ENCODE results near the gene FAM20C. TPM values are rescaled to one million over a fixed set of nuclear protein-coding genes. Genes with fewer than 3 reads are reported as not detected.

FAM20C gene
- total RNA-seq, 2 donors from 2014 or later: 18.5 to 18.9 TPM

DNA sequence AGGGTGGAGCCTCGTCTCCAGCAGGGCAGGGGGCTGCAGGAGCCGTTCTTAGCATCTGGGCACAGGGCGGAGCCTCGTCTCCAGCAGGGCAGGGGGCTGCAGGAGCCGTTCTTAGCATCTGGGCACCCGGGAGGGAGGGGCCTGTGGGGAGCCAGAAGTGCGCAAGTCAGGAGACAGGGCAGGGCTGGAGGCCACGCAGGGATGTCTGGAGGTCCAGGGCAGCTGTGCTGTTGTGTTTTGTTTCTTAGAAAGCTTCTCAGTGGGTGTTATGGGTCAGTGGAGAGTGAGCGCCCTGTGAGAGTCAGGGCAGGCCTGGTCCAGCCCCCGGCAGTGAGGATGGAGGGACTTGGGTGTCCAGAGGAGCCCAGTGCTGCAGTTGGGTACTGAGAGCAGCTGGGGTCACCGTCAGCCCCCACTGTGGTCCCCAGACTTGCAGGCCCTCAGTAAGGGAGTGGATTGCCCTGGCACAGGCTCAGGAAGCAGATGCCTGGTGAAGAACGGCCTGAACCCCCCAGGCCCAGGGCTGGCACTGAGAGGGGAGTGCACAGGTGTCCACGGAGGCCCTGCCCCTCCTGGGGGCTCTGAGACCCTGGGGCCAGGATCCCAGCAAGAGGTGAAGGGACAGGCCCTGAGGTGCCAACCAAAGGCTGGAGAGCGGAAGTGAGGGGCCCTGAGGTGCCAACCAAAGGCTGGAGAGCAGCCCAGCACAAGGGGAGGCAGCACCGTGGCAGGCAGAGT, 29.8 kb downstream of the FAM20C start:
- intact Hi-C loops (cut with DNase I): no loop called here
- no peak for DNase-seq

DNA sequence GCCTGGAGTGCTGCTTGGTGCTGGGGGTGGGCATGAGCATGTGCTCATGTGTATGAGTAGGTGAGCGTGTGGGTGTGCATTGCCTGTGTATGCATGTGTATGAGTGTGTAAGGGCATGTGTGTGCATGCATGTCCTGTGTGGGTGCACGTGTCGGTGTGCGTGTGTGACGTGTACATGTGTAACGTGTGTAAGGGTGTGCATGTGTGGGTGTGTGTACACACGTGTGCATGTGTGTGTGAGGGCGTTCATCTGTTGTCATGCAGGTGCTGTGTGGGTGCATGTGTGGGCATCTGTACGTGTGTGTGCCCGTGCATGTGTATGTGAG, 30.3 kb downstream of the FAM20C start:
- TF ChIP-seq, protein P1, sequence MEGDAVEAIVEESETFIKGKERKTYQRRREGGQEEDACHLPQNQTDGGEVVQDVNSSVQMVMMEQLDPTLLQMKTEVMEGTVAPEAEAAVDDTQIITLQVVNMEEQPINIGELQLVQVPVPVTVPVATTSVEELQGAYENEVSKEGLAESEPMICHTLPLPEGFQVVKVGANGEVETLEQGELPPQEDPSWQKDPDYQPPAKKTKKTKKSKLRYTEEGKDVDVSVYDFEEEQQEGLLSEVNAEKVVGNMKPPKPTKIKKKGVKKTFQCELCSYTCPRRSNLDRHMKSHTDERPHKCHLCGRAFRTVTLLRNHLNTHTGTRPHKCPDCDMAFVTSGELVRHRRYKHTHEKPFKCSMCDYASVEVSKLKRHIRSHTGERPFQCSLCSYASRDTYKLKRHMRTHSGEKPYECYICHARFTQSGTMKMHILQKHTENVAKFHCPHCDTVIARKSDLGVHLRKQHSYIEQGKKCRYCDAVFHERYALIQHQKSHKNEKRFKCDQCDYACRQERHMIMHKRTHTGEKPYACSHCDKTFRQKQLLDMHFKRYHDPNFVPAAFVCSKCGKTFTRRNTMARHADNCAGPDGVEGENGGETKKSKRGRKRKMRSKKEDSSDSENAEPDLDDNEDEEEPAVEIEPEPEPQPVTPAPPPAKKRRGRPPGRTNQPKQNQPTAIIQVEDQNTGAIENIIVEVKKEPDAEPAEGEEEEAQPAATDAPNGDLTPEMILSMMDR (IDR thresholded peaks at IDR 0.05): no peak
- Histone ChIP-seq H3K36me3 (no peaks in the 10 kb centered on the region), H3K27me3 (no peaks in the 10 kb centered on the region), H3K9ac (ENCODE audit: low read depth in 2 of 2, low read length in 2 of 2) (no peak overlapping the region), H3K4me3 (no peak overlapping the region), H3K9me3 (no peaks in the 10 kb centered on the region), H3K4me1 (no peaks in the 10 kb centered on the region), H3K27ac (no peak overlapping the region)
- intact Hi-C loops (cut with DNase I): no loop called here
- DNase-seq: no peak

More for the DNA sequence above, 29.8 kb downstream of the FAM20C start:
- Histone ChIP-seq H3K4me3 (no peak overlapping the region), H3K9me3 (no peaks in the 10 kb centered on the region), H3K27me3 (no peaks in the 10 kb centered on the region), H3K9ac (ENCODE audit: low read depth in 2 of 2, low read length in 2 of 2) (no peak overlapping the region), H3K27ac (no peak overlapping the region), H3K4me1 (no peaks in the 10 kb centered on the region), H3K36me3 (no peaks in the 10 kb centered on the region)
- TF ChIP-seq, protein P1 (IDR thresholded peaks at IDR 0.05): no peak

DNA sequence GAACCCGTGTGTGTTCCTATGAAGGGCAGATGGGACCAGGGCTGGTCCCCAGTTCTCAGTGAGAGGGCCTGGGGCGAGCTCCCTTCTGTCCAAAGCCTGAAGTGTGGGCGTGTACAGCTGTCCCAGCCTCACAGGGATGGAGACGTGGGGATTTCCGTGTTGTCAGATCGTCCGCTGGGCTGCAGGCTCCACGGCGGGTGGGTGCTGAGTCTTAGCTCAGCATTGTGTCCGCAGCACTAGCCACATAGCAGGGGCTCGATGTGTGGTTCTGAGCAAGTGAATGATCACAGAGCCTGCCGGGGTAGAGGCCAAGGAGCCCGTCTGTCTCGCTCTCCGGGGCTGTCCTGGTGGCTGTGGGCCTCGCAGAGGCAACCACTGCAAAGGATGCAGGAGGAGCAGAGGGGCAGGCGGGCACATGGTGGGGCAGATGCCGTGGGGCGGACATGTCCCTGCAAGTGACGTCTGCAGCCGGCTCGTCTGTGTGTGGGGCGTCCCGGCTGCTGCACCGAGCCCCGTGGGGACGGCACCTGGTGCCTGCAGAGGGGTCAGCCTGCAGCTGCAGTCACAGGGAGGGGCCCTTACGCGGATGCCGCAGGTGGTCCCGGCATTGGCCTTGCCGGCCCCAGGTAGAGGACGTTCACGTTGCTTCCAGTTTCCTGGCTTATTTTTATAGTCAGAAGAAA, 30.9 kb downstream of the FAM20C start:
- Histone ChIP-seq H3K36me3 (no peaks in the 10 kb centered on the region), H3K9ac (ENCODE audit: low read depth in 2 of 2, low read length in 2 of 2) (no peak overlapping the region), H3K4me1 (no peaks in the 10 kb centered on the region), H3K4me3 (no peak overlapping the region), H3K9me3 (no peaks in the 10 kb centered on the region), H3K27ac (no peak overlapping the region), H3K27me3 (no peaks in the 10 kb centered on the region)
- no peak for DNase-seq
- intact Hi-C loops (cut with DNase I): no loop called here
- TF ChIP-seq, protein P1 (IDR thresholded peaks at IDR 0.05): no peak

DNA sequence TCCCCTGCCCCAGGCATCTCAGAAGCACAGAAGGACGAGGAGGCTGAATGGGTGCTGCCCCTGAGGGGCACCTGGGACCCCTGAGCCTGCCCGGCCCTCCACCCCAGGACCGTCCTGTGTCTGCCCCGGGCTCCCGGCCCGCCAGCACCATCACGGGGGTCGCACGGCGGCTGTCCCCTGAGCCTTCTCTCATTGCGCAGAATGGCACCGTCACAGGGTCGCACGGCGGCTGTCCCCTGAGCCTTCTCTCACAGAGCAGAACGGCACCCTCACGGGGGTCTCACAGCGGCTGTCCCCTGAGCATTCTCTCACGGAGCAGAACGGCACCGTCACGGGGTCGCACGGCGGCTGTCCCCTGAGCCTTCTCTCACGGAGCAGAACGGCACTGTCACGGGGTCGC, 31.5 kb downstream of the FAM20C start:
- Histone ChIP-seq H3K4me1 (no peaks in the 10 kb centered on the region), H3K27ac (no peak overlapping the region), H3K27me3 (no peaks in the 10 kb centered on the region), H3K9me3 (no peaks in the 10 kb centered on the region), H3K9ac (ENCODE audit: low read depth in 2 of 2, low read length in 2 of 2) (no peak overlapping the region), H3K36me3 (no peaks in the 10 kb centered on the region), H3K4me3 (no peak overlapping the region)
- TF ChIP-seq, protein P1 (IDR thresholded peaks at IDR 0.05): no peak
- no peak for DNase-seq
- intact Hi-C loops (cut with DNase I): no loop called here

DNA sequence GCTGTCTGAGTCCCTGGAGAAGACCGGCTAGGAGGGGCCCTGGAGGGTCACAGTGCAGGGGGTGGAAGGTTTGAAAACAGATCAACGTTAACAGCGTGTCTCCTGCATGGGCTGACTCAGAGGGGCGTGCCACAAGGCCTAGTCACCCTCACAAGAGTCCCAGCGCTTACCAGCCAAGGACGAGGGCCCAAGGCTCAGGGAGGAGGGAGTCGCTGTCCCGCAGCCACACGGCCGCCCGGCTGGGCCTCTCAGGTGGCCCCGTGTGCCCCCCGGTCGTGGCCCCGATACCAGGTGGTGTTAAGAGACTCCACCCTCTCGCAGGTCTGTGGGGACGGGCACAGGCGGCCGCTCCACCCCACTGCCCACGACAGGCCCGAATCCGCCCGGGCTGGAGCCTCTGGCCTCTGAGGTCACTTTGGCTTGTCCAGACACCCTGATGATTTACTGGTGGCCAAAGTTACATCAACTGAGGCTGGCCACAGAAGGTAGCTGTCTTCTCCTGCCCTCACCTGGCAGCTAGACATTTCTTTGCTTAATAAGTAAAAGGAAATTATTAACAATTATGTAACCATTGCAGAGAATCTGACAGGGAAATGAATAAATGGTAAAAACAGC, 34.0 kb downstream of the FAM20C start:
- Histone ChIP-seq H3K9ac (ENCODE audit: low read depth in 2 of 2, low read length in 2 of 2) (peak overlapping the region in 1 of 2 donors; percentile 24), H3K9me3 (no peaks in the 10 kb centered on the region), H3K4me3 (no peak overlapping the region), H3K36me3 (no peaks in the 10 kb centered on the region), H3K27ac (no peak overlapping the region), H3K27me3 (no peaks in the 10 kb centered on the region), H3K4me1 (no peaks in the 10 kb centered on the region)
- DNase-seq: no peak
- intact Hi-C loops (cut with DNase I): no loop called here
- TF ChIP-seq, protein P1 (IDR thresholded peaks at IDR 0.05): no peak
